HG03469 (cell line): ENCODE data around the gene FBXO3.
A peak's percentile ranks its signal among the peaks of the same experiment; 100 is the strongest.
"Not testable (repeated sequence)": the region's sequence is repeated elsewhere in the genome, so short reads cannot be mapped to it uniquely, and the experiment has no call there.

Experiments
- ATAC-seq: cut with Tn5 transposase; IDR thresholded peaks from one replicate; pipeline ENCODE4 v1.9.1; 2021; ENCODE audit warnings: mild to moderate bottlenecking, moderate library complexity, moderate number of reproducible peaks; ENCODE audit not compliant: unreplicated experiment

Gene FBXO3

GRCh38 chr11:33773987-33774735 lies at the start of gene FBXO3:
TSS of gene FBXO3 (minus strand) at chr11:33774520. CDS start at chr11:33774497, 23 bp downstream.
- peak; percentile 36 for ATAC-seq

DNA sequence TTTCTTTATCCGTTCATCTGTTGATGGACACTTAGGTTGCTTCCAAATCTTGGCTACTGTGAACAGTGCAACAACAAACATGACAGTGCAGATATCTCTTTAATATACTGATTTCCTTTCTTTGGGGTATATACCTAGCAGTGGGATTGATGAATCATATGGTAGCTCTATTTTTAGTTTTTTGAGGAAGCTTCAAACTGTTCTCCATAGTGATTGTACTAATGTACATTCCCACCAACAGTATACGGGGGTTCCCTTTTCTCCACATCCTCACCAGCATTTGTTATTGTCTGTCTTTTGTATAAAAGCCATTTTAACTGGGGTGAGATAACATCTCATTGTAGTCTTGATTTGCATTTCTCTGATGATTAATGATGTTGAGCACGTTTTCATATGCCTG lies 48.7 kb upstream of the FBXO3 start:
- not testable (repeated sequence) for ATAC-seq

GRCh38 chr11:33819278-33820035 lies 45.1 kb upstream of the FBXO3 start:
- ATAC-seq, result no peak

GRCh38 chr11:33808228-33808828 lies 34.0 kb upstream of the FBXO3 start:
- ATAC-seq, result no peak

GRCh38 chr11:33804471-33804870 lies 30.2 kb upstream of the FBXO3 start:
- ATAC-seq, result no peak

DNA sequence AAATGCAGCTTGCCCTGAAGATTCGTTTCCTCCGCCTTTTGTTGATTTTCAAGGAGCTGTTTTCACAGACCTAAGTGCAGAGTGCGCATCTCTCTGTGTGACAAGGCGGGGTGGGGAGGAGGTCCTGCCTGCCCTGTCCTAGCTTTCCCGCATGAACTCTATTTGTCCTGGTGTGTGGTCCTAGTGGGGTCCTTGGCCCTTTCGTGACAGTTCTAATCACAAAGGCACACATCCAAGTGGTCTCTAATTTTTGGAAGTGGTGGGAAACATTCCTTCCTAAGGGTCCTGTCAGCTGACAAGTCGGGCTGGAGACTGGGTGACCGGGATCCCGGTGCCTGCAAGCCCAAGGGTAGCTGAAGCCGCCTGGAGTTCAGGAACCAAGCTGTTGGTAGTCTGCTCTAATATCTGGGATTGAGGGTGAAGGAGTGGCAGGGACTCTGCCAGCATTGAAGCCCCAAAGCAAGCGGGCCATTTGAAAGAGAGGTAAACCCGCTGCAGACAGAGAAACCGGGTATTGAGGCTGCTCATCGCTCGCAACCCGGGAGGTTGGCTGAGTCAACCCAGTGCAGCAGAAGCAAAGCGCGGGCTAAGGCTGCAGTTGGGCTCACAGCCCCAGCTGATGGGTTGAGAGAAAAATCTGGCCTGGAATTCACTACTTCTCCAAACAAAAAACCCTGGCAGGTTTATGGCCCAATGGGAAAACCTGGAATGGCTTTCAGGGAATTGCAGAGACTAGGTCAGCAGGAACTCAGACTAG lies 28.1 kb upstream of the FBXO3 start:
- no peak for ATAC-seq

DNA sequence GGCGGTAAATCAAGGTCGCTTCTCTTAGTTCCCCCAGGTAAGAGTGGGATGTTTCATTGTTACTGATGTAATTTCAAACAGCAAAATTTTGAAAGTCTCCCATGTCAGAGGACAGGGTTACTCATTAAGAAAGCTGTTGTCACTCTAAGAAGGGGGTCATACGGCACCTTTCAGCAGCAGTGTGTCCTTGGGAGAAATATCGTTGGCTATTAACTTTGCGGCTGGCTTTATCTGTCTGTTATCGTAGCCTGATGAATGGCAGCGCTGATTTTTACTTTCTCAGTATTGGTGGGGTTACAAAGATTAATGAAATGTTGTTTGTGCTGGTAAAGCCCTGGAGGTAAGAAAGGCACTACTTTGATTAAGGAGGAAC lies 27.5 kb upstream of the FBXO3 start:
- no peak for ATAC-seq

GRCh38 chr11:33797879-33798278 lies 23.6 kb upstream of the FBXO3 start:
- ATAC-seq, result no peak

DNA sequence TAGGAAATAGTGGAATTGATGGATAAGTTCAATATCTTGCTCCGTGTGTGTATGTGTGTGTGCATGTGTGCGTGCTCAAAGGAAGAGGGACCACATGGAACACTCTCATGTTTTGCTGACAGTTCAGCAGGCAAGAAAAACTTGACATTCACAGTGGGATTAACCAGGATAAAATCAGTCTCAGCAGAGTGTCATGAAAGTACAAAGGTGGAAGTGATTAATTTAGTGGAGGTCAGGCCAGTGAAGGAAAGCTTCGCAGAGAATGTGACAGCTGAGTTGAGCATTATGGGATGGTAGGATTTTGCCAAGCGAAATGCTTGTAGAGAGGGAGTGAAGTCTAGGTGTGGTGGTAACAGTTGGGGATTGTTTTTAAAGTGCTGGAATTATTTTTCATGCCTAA lies 15.7 kb upstream of the FBXO3 start:
- ATAC-seq, result no peak

GRCh38 chr11:33788095-33788494 lies 13.8 kb upstream of the FBXO3 start:
- ATAC-seq, result not testable (repeated sequence)

DNA sequence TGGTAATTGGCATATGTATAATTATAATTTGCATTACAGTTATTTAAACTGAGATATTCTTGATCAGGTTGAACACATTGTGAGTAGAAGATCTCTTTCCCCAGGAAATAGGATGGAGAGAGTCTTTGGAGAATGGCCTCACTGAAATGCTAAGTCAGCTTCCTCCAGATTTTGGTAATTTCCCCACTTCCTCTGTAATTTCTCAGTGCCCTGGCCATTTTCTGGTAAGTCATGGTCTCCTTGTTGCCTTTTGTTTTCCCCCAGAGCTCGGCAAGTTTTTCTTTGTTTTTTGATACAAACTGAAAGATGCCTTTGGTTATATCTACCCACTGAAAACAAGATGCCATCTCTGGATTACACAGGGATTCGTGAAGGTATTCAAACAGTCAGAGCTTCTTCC lies 12.8 kb upstream of the FBXO3 start:
- ATAC-seq, result no peak

DNA sequence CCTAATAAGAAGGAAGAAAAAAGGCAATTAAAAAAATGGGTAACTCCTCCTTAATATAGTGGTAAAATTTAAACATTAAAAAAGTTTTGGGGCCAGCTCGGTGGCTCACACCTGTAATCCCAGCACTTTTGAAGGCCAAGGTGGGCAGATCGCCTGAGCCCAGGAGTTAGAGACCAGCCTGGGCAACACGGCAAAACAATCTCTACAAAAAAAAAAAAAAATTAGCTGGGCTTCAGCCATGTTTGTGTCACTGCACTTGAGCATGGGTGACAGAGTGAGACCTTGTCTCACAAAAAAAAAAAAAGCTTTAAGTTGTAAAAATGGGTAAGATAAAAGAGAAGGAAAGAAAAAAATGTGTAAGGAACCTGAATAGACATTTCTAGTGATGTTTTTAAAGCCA lies 11.3 kb upstream of the FBXO3 start:
- no peak for ATAC-seq

- ATAC-seq, result no peak
These were observed 5.7 kb upstream of the FBXO3 start for GRCh38 chr11:33779849-33780528.

DNA sequence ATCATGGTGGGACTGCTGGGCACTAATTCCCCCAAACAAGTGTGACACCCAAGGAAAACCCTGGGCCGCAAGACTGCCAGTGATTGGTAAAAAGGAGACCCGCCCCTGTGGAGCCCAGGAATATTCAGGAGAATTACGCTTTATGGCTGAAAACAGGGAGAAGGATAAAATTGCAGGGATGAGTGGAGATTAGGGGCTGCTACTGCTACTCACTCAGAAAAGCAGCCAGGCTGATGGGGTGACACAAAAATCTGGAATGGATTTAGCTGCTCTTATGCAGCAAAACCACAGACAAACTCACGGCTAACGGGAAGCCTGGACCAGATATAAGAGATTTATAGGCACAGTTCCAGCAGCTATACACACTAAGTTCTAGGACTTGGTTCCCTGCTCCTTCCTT lies 4.4 kb upstream of the FBXO3 start:
- ATAC-seq, result no peak

DNA sequence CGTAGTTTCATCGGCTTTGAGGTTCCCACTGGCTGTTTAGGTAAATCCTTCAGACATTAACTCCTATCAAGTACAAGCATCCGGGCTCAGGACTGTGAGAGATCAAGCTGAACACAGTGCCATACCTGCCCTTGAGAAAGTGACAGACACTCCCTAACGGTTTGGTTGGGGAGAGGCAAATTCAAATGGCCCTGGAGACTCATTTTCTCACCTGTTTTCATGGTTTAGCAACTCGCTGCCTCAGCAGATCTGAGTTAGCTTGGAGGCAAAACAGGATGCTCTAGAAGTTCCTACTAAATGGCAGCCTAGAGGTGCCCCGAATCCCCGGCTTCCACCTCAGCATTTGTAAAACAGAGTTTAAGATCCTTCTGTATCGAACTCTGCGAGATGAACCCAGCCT lies 3.6 kb upstream of the FBXO3 start:
- no peak for ATAC-seq

GRCh38 chr11:33775832-33776470 lies 1.6 kb upstream of the FBXO3 start:
- no peak for ATAC-seq

DNA sequence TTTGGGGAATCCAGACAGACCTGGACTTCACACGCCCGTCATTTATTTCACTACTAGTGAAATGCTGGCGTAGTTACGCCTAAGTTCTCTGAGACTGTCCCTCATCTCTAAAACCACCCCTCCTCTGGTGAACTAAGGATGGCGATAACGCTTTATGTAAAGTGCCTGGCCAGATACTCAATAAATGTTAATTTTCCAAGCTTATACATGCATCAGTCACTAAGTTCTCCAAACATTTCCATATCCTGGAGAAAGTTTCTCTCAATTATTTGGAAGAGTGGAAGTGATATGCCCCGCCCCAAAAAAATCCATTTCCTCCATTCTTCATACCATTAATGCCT lies 1.1 kb upstream of the FBXO3 start:
- no peak for ATAC-seq

DNA sequence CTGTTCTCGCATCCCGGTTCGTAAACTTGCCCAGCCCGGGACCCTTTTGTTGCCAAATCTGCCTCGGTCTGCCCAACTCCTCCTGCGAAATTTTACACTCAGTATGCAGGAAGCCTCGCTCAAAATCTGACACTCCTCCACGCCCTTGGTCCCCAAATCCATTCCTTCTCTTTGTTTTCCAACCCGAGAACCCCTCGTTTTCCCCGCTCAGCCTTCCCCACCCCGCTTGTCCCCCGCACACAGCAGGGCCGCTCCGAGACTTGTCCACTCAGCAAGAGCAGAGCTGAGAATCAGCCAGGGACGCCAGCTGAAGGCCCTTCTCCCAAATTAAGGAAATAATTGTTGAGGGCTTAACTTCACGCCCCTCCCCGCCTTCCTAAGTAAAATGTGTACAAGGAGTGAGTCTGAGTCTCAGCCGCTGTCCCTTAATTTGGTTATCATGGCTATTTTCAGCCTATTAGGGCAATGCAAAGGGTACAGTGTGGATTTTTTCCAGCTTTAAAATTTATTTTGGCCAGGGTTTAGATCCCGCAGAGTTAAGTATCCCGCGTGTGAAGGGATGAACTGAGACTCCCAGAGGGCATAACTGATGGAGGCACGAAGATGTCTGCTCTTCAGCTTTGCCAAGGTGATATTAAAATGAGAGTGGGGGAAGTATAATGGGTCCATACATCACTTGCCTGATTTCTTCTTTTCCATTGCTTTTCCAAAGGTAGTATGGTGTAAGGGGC lies 581 bp upstream of the FBXO3 start:
- ATAC-seq, result no peak

DNA sequence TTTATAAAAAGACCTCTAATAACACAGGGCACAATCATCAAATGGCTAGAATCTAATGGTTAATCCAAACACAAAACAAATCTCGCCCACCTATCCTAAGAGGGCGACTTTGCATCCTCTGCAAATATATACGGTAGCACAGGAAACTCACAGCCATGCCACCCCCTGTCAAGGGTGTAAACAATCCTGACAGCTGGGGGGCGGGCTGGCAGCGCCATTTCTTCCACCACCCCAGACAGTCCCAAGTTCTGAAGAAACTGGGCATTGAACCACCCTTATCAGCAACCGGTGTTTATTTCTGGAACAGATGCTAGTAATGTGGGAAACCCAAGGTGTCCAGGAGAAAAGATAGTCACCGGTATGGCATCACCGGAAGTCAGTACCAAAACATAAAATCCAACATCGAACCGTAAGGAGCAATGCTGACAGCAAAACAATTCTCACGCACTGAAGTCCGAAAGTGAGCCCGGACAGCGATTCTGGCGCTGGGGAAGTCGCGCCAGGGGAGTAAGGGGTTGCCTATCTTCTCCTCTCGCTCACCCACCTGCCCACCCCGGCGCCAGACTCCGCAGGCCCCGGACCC lies 825 bp downstream of the FBXO3 start:
- ATAC-seq, result no peak
